Bronchial epithelial cell (primary cell): Measurements from ENCODE around the gene METTL23. TPM values are rescaled to one million over a fixed set of nuclear protein-coding genes. Genes with fewer than 3 reads are reported as not detected.
A peak's percentile ranks its signal among the peaks of the same experiment; 100 is the strongest.

Source experiments
- DNase-seq: peaks from one replicate; pipeline ENCODE4 v3.0.0-alpha.2; 2010; ENCODE audit warnings: low read depth
- FAIRE-seq: peaks from 2 replicates; lab custom pipeline; 2011; peaks lifted over from hg19 to GRCh38; lab: Jason Lieb, UNC
- H3K27me3 ChIP-seq: 2 replicates; pipeline ENCODE4 v1.5.1; 2011; ENCODE audit warnings: low read length; ENCODE audit not compliant: control insufficient read depth, insufficient read depth
- H3K36me3 ChIP-seq: 2 replicates; pipeline ENCODE4 v1.5.1; 2011; ENCODE audit warnings: low read length; ENCODE audit not compliant: control insufficient read depth, insufficient read depth
- H3K4me3 ChIP-seq: 2 replicates; pipeline ENCODE4 v1.5.1; 2011; ENCODE audit warnings: mild to moderate bottlenecking, low read depth, low read length, control low read depth
- total RNA-seq: library from RNA; depleted of rRNA; stranded (reverse); fragments of >200 nt; gene quantifications from 2 replicates; pipeline ENCODE4 v1.2.1, GENCODE V29; 2014
- TF ChIP-seq, protein P1 (sequence below): IDR thresholded peaks from 2 replicates; pipeline ENCODE4 v1.5.1; 2011; ENCODE audit warnings: mild to moderate bottlenecking, moderate library complexity, low read length, control low read depth, inconsistent platforms; ENCODE audit not compliant: insufficient read depth, severe bottlenecking

Gene METTL23
- total RNA-seq, 1 donor from 2014 or later, result 18.7 TPM

DNA sequence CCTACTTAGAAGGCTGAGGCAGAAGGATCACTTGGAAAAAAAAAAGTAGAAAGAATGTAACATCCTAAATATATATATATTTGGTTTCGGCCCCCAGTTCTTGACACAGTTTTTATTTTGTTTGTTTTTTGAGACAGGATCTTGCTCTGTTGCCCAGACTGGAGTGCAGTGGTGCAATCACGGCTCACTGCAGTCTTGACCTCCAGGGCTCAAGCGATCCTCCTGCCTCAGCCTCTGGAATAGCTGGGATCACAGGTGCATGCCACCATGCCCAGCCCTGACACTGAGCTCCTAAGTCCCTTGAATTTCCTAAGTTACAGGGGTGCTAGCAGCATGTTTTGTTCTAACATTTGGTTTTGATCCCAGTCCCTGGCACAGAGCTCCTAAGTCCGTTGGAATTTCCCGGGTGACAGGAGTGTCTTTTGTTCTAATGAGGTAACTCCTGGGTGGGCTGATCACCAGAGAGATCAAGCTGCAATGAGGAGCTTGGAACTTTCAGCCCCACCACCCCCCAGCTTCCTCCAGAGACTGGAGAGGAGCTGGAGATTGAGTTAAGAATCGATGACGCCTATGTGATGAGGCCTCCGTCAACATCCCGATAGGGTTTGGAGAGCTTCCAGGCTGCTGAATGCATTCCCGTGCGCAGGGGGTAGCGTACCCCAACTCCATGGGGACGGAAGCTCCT lies 35.9 kb upstream of the METTL23 start:
- FAIRE-seq (no peak), DNase-seq (no peak)
- TF ChIP-seq, protein P1, sequence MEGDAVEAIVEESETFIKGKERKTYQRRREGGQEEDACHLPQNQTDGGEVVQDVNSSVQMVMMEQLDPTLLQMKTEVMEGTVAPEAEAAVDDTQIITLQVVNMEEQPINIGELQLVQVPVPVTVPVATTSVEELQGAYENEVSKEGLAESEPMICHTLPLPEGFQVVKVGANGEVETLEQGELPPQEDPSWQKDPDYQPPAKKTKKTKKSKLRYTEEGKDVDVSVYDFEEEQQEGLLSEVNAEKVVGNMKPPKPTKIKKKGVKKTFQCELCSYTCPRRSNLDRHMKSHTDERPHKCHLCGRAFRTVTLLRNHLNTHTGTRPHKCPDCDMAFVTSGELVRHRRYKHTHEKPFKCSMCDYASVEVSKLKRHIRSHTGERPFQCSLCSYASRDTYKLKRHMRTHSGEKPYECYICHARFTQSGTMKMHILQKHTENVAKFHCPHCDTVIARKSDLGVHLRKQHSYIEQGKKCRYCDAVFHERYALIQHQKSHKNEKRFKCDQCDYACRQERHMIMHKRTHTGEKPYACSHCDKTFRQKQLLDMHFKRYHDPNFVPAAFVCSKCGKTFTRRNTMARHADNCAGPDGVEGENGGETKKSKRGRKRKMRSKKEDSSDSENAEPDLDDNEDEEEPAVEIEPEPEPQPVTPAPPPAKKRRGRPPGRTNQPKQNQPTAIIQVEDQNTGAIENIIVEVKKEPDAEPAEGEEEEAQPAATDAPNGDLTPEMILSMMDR, result no peak

DNA sequence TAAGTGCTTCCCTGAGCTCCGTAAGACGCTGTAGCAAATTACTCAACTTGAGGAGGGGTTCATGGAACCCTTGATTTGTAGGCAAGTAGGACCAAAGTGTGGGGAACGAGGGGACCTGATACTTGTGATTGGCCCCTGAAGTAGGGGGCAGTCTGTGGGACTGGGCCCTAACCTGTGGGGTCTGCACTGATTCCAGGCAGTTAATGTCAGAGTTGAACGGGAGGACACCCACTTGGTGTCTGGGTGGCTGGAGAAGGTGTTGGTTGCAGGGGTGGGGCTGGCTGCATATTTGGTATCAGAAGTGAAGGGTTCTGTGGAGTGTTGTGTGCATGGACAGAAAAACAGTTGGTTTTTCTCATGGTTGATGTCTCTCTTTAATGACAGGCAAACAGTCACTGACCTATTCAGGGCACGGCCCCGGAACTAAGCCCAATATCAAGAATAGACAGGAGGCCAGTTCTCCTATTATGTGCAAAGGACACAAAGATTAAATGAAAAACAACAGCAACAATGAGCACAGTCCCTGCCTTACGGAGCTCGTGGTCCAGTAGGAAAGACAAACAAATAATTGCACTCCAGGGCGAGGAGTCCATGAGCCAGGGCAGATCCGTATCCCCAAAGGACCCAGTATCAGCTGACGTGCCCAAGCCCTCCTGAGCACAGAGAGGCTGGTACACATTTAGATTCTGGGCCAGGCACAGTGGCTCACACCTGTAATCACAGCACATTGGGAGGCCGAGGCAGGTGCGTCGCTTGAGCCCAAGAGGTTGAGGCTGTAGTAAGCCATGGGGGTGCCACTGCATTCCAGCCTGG lies 35.1 kb upstream of the METTL23 start:
- no peak overlapping the region for H3K4me3 ChIP-seq
- peaks cover 5% of the 10 kb centered on the region for H3K36me3 ChIP-seq
- no peaks in the 10 kb centered on the region for H3K27me3 ChIP-seq
- DNase-seq (no peak), FAIRE-seq (no peak)
- TF ChIP-seq, protein P1, result no peak

More for the DNA sequence above, 35.9 kb upstream of the METTL23 start:
- Histone ChIP-seq H3K27me3 (no peaks in the 10 kb centered on the region), H3K36me3 (peaks cover 5% of the 10 kb centered on the region), H3K4me3 (no peak overlapping the region)

DNA sequence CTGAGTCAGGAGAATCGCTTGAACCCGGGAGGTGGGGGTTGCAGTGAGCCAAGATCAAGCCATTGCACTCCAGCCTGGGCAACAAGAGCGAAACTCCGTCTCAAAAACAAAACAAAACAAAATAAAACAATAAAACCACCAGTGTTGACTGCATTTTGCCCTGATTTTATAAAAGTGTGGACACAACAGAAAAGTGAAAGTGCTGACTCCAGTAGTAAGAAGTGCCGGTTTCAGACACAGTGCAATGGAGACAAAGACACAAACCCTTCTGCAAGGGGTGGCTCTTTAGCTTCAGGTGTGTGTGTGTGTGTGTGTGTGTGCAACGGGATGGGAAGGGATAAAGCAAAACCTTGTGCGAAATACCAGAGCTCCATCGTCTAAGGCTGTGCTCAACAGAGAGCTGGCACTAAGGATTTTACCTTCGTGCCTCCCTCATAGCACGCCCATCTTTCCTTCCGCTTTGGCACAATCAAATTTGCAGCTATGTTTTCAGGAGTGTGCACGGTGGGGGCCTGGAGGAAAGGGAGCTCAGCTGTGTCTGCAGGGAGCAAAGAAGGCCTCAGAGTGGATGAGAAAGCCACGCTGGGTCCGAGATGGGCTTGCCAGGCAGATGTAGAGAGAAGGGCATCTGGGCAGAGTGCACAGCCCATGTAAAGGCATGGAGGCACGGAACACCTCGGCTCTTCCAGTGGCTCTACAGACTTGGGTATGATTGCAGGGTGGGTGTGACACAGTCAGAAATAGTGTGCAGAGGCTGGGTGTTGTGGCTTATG lies 31.4 kb upstream of the METTL23 start:
- TF ChIP-seq, protein P1, result no peak
- H3K4me3 ChIP-seq, result no peak overlapping the region
- H3K27me3 ChIP-seq, result no peaks in the 10 kb centered on the region
- DNase-seq (no peak), FAIRE-seq (no peak)
- peaks cover 3% of the 10 kb centered on the region for H3K36me3 ChIP-seq

DNA sequence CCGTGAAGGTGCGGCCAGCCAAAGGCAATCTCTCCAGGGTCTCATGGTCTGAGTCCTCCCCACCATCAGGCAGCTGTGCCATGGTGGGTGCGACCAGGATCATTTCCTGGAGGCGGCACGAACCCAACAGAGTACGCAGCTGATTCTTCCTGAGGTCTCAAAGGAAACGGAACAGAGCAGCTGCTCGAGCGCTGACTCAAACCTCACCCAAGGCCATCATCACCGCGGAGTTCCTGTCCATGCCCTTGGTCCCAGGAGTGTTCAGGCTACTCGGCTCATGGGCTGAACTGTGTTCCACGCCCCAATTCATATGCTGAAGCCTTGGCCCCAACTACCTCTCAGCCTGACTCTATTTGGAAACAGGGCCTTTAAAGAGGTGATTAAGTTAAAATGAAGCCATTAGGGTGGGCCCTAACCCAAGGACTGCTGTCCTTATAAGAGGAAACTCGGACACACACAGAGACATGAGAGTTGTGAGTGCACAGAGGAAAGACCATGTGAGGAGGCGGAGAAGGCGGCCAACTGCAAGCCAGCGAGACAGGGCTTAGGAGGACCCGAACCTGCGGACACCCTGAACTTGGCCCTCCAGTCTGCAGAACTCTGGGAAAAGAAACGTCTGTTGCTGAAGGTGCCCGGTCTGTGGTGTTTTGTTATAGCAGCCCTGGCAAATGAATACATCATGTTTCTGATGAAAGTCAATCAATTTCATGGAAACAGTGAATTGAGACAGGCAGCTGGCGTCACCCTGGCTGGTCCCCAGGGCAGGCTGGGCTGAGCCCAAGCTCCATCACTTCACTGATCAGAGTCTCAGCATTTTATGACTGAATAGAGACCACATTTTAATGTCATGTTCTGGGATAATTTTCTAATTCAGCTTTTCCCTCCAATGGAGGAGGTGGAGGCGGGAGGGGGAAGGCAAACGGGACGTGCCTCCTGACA lies 29.6 kb upstream of the METTL23 start:
- TF ChIP-seq, protein P1, result no peak
- Histone ChIP-seq H3K27me3 (no peaks in the 10 kb centered on the region), H3K36me3 (no peaks in the 10 kb centered on the region), H3K4me3 (no peak overlapping the region)
- DNase-seq, result no peak
- peak; percentile 36 for FAIRE-seq
